SHP77 treated with DMSO at 0.1 percent for 48 hours (cell line): ENCODE results near the gene CERS6.
"Not testable (repeated sequence)": the region's sequence is repeated elsewhere in the genome, so short reads cannot be mapped to it uniquely, and the experiment has no call there.

ENCODE experiments used
- DNase-seq: peaks from one replicate; lab custom pipeline; 2025; lab: John Stamatoyannopoulos, UW

The CERS6 gene

DNA sequence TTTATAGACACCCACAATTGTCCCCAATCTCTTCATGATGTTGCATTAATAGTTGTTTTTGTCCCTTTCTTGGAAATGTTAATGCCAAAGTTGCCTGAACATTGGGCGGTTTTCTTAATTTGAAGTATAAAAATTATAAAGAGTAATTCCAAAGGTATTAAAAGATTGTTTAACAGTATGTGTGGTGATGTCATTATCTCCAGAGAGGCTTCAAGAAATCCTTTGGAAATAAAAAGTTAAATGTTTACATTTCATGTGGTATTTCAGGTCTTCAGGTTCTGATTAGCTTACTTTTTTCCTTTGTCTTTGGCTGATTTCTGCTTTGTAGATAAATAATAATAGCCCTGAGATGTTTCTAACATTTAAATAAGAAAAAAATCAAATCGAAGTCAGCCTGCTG is 317.1 kb downstream of the CERS6 start:
- no peak for DNase-seq

DNA sequence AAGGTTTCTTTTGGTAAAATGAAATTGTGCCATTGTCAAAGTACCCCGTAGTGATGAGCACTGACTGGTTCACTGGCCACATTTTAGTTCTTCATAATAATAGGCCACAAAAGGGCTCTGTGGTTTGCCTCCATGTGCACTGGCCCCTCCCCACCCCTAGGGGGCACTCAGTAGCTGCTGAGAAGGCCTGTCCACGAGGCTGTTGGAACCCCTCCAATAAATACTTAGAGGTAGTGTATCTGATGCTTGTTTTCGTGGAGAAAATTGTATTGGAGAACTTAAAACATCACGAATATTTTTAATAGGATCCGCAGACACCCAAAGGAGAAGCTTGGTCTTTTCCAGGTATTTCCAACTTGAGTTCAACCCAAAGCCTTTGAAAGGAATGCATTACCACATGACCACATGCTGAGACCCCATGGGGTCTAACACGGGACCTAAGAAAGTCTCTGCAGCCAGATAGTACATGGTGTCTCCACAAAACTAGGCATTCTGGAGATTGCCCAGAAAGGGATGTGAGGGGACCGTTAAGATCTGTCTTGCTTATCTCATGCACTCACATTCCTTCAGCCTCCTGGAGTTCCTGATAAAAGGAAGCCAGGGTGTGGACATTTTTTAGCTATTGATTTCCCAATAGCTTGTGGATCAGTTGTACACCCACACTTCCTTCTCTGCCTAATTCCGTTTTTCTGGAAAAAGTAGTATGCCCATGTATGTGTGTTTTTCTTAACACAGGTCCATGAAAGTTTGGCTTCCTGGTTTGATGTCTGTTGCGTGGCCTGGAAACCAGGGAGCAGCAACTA is 317.8 kb downstream of the CERS6 start:
- DNase-seq = no peak

DNA sequence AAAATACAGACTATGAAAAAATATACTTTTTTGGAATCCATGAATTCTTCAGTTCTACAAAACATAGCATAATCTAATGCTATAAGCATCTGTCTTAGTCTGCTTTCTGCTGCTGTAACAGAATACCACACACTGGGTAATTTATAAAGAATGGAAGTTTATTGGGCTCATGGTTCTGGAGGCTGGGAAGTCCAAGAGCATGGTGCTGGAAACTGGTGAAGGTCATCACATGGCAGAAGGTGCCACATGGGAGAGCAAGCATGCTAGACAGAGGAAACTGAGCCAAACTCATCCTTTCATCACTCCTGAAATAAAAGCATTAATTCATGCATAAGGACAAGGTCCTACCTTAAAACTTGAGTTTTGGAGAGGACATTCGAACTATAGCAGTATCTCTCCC is 319.8 kb downstream of the CERS6 start:
- no peak for DNase-seq

DNA sequence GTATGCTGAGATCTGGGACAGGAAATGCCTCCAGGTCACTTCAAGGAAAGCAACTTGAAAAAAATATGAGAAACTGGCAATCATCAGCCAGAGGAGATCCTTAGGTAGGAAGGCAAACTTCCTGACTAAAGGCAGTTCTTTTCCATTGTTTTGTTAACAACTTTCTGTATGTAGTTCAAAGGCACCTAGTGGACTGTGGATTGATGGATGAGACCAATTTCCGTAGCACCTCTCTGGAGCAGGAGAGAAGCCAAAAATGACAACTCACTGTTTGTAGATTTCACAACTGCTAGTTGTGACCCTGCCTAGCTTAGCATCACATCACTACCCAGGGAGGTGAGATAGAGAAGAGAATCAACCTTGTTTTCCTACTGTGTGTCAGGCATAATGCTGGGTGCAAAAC is 324.6 kb downstream of the CERS6 start:
- DNase-seq = no peak

DNA sequence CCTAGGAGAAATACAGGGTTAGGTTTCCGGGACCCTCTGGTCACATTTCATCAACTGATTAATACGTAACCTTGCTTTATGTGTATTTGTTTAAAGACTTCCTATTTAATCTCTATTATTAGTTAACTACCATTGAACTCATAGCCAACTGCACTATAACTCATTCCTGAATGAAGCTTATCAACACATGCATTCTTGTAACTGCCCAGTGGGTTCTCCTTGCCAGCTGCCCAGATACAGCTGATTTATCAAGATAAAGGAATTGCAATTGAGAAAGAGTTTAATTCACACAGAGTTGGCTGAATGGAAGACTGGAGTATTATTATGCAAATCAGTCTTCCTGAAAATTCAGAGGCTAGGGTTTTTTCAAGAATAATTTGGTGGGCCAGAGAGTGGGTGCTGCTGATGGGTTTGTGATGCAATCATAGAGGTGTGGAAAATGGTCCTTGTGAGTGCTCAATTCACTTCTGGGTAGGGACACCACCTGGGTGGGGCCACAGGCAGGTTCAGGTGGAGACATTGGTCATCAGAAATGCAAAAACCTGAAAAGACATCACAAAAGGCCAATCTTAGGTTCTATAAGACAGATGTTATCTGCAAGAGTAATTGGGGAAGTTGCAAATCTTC is 325.2 kb downstream of the CERS6 start:
- DNase-seq = no peak

DNA sequence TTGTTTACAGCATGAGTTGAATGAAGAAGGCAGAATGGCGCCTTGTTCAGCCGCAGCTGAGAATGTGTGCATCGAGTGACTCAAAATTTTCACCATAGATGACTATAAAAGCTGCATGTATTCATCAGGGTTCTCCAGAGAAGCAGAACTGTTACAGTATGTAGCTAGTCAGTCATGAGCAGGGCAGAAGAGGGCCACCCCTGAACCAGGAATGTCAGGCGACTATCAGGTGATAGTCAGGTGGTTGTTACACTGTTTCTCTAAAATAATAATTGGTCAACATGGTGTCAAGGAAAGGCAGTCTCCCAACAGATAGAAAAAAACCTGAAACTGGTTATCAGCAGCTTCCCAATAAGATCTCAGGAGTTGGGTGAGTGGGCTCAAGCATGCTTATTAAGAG is 326.2 kb downstream of the CERS6 start:
- no peak for DNase-seq

DNA sequence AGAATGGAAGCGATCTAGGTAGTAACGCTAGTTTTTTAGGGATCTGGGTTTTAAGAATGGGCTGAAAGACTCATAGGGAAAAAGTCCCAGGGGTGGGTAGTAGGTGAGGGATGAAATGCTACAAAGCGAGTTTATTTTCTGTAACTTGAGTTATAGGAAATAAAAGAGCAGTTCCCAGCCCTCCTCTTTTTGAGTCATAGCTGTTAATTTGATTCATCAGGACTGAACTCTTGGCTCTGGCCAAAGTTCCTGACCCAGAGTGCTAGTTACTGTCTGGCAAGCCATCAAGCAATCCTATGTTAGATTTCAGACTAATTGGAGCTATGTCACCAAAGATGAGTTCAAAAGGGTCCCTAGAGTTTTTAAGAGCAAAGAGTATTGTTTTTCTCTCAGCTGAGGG is 328.9 kb downstream of the CERS6 start:
- DNase-seq = no peak

DNA sequence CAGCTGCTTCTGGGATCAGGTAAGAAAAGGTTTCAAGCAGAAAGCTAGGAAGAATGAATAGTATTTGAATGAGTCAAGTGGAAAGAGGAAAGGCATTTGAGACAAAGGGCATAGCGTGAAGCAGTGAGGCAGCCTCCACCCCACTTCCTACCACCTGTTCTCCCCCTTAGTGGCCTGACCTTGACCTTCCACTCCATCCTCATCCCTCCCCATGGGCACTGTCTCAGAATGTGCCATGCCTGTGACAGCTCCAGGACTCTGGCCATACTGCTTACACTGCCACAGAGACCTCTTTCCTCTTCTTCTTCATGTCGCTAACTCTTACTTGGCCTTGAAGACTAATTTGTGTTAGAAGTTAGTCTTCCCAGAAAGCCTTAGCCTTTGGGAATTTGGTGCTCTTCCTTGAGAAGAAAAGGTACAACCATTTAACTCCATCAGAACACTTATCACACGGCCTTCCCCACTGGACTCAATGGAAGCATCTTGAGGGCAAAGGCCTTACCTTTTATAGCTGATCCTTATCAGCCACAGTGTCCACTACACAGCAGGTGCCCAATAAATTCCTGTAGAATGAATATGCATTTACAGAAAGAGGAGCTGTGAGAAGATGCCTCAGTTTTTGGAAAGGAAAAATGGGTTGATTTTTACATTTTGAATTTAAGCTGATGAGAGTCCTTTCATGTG is 331.2 kb downstream of the CERS6 start:
- no peak for DNase-seq

DNA sequence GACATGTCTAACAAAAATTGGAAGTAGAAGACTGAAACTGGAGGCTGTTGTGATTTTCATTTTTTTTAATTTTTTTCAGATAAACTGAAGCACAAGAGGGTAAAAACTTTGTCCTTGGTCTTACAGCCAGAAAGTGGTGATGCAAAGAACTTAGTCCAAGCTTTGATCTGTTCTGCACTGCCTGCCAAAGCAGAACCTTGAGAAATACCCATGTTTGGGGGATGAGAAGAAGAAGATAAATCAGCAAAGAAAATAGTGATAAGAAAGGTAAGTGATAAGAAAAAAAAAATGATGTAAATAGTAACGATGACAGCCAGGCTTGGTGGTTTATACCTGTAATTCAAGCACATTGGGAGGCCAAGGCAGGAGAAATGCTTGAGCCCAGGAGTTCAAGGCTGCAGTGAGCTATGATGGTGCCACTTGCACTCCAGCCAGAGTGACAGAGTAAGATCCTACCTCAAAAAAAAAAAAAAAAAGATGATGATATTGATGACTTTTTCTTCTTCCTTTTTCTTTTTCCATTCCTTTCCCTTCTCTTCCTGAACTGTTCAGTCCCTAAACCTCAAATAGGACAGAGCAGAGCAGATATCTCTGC is 331.8 kb downstream of the CERS6 start:
- DNase-seq = no peak

DNA sequence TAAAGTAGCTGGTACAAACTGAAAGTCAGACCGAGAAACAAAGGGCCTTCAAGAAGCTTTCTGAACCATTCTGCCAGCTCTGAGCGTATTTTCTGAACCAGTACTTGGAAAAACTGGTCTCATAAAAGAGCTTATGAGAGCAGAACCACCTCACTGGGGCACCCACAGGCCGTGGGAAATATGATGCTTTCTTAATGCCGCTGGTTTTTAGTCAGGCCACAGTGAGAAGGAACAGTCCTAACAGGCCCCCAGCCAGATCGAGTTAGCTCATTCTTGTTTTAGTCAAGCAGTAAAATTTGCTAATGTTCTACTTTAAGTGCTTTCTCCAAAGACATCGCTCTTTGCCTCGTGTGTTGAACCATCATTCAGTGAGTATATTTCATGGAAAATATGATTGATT is 333.7 kb downstream of the CERS6 start:
- DNase-seq = no peak

DNA sequence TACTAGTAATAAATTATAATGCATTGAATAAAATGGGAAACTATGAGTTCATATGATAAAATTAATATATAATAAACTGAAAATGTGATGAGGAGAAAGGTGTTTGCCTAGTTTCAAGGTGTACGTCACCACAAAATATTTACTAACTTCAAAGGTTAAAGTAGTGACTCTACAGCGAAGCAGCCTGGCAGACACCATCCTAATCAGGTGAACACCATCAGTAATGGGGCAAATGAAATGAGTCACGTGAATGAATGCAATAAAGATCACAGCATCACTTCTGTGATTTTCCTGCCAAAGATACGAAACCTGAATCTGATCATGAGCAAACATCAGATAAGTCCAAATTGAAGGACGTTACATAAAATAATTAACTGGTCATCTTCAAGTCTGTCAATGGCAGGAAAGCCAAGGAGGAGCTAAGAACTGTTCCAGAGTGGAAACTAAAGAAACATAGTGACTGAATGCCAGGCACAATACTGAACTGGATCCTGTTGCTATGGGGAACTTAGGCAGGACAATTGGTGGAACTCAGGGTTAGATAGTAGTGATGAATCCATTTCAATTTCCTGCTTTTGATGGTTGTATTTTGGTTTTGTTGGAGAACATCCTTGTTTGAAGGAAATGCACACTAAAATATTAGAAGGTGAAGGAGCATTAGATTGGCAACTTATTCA is 334.3 kb downstream of the CERS6 start:
- DNase-seq = no peak

DNA sequence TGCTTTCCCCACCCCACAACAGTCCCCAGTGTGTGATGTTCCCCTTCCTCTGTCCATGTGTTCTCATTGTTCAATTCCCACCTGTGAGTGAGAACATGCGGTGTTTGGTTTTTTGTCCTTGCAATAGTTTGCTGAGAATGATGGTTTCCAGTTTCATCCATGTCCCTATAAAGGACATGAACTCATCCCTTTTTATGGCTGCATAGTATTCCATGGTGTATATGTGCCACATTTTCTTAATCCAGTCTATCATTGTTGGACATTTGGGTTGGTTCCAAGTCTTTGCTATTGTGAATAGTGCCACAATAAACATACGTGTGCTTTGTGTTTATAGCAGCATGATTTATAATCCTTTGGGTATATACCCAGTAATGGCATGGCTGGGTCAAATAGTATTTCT is 335.1 kb downstream of the CERS6 start:
- DNase-seq = not testable (repeated sequence)

DNA sequence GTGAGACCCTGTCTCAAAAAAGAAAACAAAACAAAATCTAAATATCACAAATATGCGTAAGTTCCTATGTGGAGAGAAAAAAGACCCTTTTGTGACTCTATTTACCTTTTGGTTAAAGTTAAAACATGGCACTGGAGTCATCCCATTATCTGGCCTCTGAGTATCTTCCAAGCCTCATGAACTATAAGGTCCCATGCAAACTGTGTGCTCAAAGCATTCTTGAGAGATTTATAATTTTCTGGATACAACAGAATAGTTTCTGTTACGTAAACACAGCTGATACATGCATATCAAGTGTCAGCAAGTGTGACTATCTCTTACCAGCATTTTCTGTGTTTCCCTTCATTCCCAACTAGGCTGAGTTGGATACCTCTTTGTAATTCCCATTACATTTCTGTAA is 337.5 kb downstream of the CERS6 start:
- no peak for DNase-seq

DNA sequence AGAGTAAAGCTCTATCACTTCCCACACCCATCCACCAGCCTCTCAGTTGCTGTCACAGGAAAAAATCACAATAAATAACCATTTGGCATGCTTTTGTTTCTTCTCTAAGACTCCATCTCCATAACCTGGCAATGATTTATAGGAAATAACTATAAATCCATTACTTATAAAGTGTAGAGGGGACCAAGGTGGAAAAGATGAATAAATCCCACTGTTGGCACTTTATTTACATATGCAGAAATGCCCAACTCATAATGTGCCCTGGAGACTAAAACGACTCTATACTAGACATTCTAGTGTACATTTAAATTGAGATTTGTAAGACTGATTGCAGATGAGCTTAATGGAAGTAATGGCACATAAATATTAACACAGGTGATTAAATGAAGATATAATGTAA is 338.9 kb downstream of the CERS6 start:
- DNase-seq = no peak

DNA sequence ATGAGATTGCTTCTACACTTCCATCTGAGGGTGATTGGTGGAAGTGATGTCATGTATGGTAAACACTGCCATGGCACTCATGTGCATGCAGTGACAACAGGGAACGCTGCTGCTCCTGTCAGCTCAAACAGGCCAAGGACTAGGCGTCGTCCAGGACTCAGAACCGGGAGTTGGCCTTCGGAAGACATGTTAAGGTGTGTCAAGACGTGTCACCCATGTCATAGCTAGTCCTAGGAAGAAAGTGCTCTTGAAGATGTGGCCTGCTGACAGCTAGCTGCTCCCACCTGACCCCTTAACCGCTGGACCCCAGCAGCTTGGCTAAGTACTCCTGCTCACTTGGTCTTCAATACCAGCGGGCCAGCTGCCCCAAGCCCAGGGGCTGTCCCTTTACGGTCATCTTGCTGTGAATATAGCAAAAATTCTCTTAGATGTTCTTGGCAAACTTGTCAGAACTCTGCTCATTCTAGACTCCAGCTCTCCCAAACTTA is 340.1 kb downstream of the CERS6 start:
- DNase-seq = no peak

DNA sequence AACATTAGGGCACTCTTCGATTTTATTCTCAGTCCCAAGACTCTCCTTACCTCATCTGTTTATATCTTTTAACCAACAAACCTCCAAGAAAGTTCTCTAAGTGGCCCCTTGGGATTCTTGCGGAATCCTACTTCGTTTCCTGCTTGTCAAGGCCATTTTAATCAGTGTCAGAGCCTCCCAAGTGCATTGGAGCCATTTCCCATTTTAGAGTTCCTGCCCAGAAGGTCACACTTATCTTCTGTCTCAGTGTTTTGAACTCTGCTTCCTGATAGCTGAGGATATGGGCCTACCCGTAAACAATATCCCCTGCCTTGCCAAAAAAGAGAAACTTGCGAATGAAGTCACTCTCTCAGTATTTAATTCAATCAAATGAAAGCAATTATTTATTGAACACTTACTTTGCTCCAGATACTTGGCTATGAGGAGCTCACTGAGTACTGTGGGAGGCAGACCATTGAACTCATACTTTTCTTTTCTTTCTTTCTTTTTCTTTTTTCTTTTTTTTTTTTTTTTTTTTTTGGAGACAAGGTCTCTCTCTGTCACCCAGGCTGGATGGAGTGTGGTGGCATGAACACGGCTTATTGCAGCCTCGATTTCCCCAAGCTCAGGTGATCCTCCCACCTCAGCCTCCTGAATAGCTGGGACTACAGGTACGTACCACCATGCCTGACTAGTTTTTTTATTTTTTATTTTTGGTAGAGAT is 340.7 kb downstream of the CERS6 start:
- DNase-seq = no peak

DNA sequence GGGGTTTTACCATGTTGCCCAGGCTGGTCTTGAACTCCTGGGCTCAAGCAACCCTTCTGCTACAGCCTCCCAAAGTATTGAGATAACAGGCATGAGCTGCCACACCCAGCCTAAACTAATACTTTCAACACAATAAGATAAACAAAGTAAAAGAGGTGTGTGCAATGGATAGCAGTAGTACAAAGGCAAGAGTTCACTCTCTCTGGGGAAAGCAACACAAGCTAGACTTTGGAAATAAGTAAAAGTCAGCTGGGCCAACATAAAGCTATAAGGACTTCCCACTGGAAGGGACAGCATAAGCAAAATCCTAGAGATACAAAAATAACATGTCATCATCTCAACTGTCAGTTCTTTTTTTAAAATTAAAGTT is 341.2 kb downstream of the CERS6 start:
- no peak for DNase-seq

DNA sequence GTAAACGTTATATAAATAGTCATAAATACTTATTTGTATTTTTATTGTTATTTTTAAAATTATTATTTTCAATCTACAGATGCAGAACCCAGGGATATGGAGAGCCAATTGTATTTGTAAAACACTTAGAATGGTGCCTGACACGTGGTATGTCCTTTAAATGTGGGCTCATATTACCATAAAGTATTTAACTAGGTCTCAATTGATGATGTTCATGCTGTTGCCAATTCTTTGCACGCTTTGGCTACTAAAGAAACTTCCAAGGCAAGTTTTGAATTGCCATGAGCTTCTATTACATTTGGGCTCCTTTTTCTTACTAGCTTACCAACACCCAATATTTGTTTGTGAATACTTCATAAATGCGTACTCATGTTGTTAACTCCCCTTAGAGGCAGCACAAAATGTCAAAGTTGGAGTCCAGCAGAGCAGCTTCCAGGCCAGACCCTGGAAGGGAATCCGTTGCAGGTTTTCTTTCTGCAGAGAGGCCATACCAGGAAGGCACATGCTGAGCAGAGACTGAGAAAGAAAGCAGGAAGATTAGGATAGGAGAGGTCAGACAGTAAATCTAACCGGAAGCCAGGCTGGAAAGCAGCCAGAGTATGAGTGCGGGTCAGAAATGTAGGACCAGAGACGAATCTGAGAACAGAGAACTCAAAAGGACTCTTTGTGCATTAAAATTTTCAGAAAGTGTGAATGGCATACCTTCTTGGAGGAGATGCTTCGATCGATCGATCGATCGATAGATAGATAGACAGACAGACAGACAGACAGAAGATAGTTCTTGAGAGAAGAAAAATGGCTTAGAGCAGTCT is 342.2 kb downstream of the CERS6 start:
- DNase-seq = no peak

DNA sequence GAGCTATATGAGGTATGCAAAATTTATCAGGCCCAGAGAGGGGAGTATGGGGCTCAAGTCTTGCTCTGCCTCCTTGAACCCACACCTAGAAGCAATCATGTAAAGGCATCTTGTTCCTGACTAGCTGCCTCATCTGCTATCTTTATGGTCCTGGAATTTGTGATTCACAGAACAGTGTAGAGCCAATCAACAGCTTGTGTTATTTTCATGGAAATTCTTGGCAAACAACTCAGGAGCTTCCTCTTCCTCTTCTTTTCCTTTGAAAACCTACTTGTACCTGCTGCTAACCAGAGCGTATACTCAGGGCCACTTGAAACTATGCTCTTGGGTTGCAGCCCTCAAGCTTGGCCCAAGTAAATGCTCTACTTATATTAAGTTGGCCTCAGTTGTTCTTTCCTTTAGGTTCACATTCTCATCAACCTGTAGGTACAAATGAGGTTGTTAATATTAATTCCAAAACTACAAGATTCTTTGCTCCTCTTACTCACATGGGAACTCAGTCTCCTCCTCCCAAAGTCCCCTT is 342.9 kb downstream of the CERS6 start:
- DNase-seq = no peak

DNA sequence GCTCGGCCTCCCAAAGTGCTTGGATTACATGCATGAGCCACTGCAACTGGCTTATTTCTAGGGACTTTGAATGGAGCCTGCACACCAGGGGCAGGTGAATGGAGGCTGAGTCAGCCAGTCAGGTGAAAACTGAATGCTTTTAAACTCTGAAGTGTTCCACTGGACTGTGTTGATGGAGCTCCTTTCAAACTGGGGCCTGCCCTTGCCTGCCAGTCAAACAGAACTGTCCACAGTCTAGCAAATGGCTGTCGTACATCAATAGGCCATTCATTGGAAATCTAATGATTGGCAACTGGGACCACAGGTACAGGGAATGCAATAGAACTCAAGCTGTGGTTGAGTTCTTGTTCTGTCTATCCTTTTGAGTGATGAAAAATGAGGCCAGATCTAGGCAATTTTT is 345.4 kb downstream of the CERS6 start:
- DNase-seq = no peak
